A549 treated with ZK216348 at 1 μM for 4 hours (cell line): ENCODE data around the gene SUGCT. TPM values are rescaled to one million over a fixed set of nuclear protein-coding genes. Genes with fewer than 3 reads are reported as not detected.

Experiments used
- total RNA-seq: library from RNA; stranded (reverse); fragments of 200-300 nt; extraction: Qiagen RNA extraction; gene quantifications from 5 replicates; pipeline ENCODE4 v1.2.3, GENCODE V29; 2022; ENCODE audit warnings: low read depth

The SUGCT gene
- 0.64 to 1.7 TPM (median 1.0 TPM) in 5 replicates for total RNA-seq

DNA sequence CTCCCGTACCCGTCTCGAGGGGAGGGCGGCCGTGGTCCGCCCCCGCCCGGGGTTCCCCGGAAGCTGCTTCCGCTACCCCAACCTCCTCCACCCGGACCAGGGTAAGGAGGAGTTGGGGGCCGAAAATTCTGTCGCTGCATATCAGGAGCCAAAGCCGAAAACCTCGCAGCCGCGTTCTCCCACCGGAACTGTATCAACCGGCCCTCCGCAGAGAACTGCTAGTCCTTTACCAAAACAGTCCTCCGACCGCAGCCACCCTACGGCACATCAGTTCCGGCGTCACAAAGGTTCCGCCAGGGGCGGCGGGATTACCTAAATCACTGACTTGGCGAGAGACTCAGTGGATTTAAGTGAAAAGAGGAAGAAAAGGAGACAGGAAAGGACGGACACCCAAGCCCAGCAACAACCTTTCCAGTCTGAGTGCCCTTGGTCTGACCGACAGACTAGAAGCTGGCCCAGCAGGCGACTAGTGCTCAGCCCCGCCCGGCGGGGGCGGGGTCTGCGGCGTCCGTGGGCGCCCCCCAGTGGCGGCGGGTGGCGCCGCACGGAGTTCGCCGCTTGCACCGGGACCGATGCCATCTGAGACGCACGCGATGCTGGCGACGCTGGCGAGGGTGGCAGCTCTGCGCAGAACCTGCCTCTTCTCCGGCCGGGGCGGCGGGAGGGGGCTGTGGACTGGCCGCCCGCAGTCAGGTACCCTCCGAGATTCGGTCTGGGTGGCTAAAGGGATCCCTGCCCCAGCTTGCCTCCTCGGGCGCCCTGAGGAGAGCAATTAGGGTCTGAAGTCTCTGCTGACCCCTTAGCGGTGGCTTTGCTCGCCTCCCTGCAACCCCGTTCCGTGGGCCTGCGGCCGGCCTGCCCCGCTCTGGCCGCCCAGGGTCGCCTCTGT, at the start of gene SUGCT, which contains the start of gene MPLKIP:
Gene SUGCT, plus strand, starts transcription at position 578 of the 889 bp plus-strand sequence.
Gene MPLKIP, minus strand, starts transcription at position 195 of the 889 bp plus-strand sequence. Its CDS starts 55 bp downstream, at position 140.

Other genes with a start within 250 kb of the SUGCT start
- gene CDK13, start 184.7 kb upstream of the SUGCT start, total RNA-seq: 21.4 to 23.3 TPM (median 22.7 TPM) in 5 replicates
- gene MPLKIP, start 383 bp upstream of the SUGCT start, total RNA-seq: 30.8 to 38.8 TPM (median 38.4 TPM) in 5 replicates